NCI-H2081 treated with DMSO at 0.1 percent for 48 hours (cell line): Measurements from ENCODE around the gene XIRP2.

ENCODE experiments used
- DNase-seq: peaks from one replicate; lab custom pipeline; 2025; lab: John Stamatoyannopoulos, UW

The XIRP2 gene

DNA sequence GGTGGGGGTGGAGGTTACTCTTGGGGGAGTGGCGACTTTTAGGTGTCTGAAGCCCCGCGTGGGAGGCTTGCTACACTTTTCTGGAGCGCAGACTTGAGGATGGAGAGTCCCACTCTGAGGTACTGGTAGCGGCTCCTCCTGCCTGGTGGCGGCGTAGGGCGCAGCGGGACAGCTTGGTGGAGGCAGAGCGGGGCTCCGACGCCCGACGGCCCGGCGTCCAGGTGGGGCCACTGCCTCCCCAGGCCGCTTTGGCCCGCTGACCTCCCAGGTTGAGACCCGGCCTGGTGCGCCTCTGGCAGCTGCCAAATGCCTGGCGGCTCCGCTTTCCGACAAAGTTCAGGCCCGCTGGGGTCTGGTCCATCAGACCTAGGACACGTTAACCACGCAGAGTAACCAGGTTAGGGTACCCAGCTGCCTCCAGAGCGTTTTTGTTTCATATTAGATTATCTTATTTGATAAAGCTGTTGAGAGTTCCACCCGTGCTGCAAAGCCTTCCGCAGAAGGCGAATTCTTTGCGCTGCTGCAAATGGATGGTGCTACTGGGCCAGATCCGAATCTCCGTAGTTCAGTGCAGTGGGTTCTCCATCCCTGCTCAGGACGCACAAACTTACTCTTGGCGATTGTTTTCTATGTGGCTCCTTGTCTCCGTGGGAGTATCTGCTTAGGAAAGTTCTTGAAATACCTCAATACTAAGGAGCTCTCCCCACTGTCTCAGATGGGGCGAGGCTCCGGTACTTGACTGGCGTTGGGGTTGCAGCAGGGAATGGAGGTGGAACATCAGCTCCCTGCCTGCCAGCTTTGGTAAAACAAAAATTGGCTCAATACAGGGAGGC lies 405.9 kb downstream of the XIRP2 start:
- no peak for DNase-seq

DNA sequence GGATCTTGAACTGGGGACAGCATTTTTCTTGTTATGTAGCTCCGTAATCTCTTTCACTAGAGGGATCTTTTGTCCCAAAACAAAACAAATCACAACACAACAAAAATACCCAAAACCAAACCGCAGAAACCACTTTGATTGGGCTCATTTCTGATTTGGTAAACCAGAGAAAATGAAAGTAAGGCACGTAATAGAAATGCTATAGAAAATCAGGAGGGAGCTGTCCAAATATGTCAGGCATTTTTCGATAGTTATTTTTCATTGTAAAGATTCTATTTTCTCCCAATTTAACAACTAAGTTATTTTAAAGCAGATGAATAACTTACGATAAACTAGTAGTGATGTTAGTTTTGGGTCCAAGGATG lies 406.5 kb downstream of the XIRP2 start:
- DNase-seq: no peak

DNA sequence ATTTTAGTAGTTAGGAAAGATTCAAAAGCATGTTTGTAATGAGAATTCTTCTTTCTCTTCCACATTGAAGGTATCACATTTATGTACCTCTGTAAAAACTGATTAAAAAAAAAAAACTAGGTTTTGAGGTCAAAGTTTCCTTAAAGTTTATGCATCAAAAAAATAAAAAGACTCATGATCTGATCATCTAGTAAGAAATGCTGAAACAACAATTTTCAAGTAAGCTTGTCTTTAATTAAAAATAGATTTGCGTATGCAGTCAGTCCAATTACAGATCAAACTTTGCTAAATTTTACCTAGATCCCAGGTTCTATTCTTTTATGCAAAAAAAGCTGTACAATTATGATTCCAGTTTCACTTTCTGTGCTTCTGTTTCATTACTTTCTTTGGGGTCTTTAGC lies 409.0 kb downstream of the XIRP2 start:
- DNase-seq: no peak

DNA sequence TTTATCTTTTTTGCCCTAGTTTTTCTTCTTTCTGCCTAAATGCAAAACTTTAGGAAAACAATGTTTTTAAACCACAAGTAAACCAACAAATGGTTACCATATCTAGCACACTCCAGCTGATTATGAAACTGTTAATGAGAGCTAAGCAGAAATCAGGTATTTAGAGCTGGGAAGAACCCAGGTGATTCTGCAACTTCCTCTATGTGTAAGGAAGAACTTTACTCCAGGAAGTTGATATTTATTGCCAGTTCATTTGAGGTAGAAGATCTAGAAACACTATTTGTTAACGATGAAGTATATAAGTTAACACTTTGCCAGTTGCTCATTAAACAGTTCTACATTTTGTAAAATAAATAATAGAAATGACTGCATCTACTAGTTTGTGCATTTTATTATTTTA lies 409.7 kb downstream of the XIRP2 start:
- no peak for DNase-seq
